Panc1 (cell line): ENCODE results near the gene C5AR2.

Experiments used
- CTCF ChIP-seq: fragments of 450-650 bp; IDR thresholded peaks from 2 replicates; pipeline ENCODE4 v1.5.1; 2017; ENCODE audit warnings: mild to moderate bottlenecking
- SIN3A ChIP-seq: IDR thresholded peaks from 2 replicates; pipeline ENCODE4 v1.6.1; 2012; ENCODE audit warnings: low read depth, mild to moderate bottlenecking, low read length, moderate library complexity, borderline replicate concordance; ENCODE audit not compliant: insufficient read depth
- TCF7L2 ChIP-seq: IDR thresholded peaks from 2 replicates; pipeline ENCODE4 v1.6.1; 2011; ENCODE audit warnings: mild to moderate bottlenecking, low read depth, low read length, inconsistent platforms

- no peak for TF ChIP-seq CTCF
- TF ChIP-seq SIN3A = no peak
- no peak for TF ChIP-seq TCF7L2
Measured at GRCh38 chr19:47319923-47320871, 11.8 kb upstream of the C5AR2 start.
